Measurements from ENCODE around the gene SFMBT2.
A peak's percentile ranks its signal among the peaks of the same experiment; 100 is the strongest.

Gene SFMBT2

DNA sequence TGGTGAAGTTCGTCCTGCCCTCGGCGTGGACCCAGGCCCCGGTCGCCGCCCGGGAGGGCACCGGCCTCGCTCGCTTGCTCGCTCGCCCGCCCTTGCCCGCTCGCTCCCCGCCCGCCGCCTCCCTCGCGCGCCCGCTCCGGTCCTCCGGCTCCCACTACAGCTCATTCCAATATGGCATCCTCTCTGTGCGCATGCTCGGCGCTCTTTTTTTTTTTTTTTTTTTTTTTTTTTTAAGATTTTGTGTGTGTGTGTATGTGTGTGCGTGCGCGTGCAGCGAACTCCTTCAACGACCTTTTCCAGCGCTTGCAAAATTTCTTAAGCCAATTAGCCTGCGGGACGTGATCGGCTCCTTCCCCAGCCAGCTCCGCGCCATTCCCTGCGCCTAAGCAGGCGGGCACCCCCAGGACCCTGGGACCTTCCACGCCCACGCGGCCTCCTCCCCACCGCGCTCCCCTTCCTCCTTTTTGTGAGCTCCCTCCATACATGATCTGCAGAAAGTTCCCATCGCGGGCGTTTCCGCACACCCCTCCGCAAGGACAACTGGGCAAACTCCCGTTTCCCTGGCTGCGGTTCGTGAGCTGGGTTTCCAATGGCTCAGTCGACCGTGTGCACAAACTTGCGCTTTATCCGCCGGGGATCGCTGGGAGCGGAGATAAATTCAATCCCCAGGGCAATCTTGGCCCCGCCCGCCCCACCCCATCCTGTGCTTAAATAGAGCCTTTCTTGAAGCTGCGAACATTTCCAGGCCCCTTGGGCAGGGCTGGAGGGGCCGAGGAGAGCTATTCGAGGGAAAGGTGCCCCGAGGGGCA, at the start of gene SFMBT2:
SFMBT2 (minus strand) TSS at position 173 of the 809 bp plus-strand sequence. CDS start 29,136 bp downstream, outside the sequence.
- Mint-ChIP-seq H3K9me3 (no peaks in the 10 kb centered on the region), H3K4me3 (peak within 1 kb of the TSS; percentile 93), H3K27me3 (peaks cover 8% of the 10 kb centered on the region), H3K36me3 (ENCODE audit: low read depth) (peaks cover 5% of the 10 kb centered on the region), H3K4me1 (ENCODE audit: low read depth) (peaks cover 53% of the 10 kb centered on the region), H3K27ac (peak within 1 kb of the TSS; percentile 98)

DNA sequence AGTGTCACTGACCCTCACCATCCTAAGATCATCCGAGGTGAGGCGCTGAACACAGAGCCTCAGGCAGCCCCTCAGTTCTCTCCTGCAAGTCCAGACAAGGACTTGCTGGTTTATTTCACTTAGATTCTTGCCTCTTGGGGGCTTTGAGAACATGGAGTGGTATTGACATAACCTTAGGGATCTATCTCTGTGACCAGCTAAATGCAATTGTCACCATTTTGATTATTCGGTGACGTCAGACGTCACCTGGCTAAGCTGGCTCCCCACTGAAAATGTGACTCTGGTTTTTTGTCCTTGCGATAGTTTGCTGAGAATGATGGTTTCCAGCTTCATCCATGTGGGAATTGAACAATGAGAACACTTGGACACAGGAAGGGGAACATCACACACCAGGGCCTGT, 49.2 kb upstream of the SFMBT2 start:
- Mint-ChIP-seq H3K36me3 (ENCODE audit: low read depth) (no peaks in the 10 kb centered on the region), H3K27ac (no peak overlapping the region), H3K4me3 (no peak overlapping the region), H3K27me3 (no peaks in the 10 kb centered on the region), H3K9me3 (peaks cover 3% of the 10 kb centered on the region), H3K4me1 (ENCODE audit: low read depth) (no peaks in the 10 kb centered on the region)

DNA sequence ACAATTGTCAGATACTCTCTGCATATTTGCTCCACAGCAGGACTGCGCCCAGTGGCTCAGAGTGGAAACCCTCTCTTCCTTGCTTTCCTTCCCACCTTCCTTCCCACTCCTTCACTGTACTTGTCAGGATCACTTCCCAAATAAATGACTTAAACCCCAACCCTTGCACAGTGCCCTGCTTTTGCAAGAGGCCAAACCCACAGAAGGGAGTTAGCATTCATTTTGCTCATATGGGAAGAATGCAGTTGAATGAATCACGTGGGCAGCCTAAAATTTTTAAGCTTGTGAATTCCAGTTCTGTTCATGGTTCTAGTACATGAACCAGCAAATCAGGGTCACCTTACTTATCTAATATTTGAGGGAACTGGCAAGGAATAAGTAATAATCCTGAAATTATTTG, 47.7 kb upstream of the SFMBT2 start:
- H3K27me3 Mint-ChIP-seq = no peaks in the 10 kb centered on the region
- peaks cover 4% of the 10 kb centered on the region for H3K9me3 Mint-ChIP-seq
- no peak overlapping the region for H3K27ac Mint-ChIP-seq
- no peaks in the 10 kb centered on the region for H3K4me1 Mint-ChIP-seq (ENCODE audit: low read depth)
- H3K36me3 Mint-ChIP-seq (ENCODE audit: low read depth) = no peaks in the 10 kb centered on the region
- no peak overlapping the region for H3K4me3 Mint-ChIP-seq

DNA sequence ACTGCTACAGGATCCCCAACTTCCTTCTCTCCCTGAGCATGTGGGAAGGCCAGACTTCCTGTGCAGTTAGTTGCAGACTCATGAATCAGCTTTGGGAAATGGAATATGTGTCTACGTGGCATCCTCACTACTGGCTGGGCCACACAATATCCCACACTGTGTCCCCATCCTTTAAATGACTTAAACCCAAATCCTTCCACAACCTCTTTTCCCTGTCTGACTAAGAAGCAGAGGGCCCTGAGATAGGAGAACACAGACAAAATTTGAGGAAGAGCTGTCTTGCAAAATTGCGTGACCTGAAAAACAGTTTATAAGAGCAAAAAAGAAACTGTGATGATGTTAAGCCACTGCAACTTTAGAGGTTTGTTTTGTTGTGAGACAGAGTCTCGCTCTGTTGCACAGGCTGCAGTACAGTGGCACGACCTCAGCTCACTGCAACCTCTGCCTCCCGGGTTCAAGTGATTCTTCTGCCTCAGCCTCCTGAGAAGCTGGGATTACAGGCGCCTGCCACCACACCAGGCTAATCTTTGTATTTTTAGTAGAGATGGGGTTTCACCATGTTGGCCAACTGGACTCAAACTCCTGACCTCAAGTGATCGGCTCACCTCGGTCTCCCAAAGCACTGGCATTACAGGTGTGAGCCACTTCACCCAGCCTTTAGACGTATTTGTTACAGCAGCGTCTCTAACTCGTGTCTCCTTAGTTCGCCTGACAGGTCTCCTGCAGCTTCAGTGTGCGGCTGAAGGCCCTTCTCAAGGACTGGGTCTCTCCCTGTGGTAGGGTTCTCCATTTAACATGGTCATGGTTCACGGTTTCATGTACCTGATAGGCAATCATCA, 46.9 kb upstream of the SFMBT2 start:
- Mint-ChIP-seq H3K4me3 (no peak overlapping the region), H3K9me3 (peaks cover 4% of the 10 kb centered on the region), H3K27me3 (no peaks in the 10 kb centered on the region), H3K36me3 (ENCODE audit: low read depth) (no peaks in the 10 kb centered on the region), H3K27ac (no peak overlapping the region), H3K4me1 (ENCODE audit: low read depth) (no peaks in the 10 kb centered on the region)

DNA sequence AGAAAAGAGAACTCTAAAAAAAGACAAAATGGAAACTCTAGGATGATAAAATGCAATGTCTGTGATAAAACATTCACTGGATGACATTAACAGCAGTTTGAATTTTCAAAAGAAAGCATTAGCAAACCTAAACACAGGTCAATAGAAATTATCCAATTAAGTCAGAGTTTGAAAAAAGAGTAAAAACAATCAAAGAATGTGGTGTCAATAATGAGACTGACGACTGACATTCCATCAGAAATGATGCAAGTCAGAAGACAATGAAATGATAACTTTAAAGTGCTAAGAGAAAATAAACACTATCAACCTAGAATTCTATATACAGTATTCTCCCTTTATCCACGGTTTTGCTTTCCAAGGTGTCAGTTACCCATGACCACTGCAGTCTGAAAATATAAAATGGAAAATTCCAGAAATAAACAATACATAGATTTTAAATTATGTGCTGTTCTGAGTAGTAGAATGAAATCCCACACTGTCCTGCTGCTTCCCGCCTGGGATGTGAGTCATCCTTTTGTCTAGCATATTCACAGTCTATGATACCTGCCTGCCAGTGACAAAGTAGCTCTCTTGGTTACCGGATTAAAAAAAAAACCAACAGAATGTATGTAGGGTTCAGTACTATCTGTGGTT, 38.3 kb upstream of the SFMBT2 start:
- Mint-ChIP-seq H3K4me3 (no peak overlapping the region), H3K36me3 (ENCODE audit: low read depth) (peaks cover 6% of the 10 kb centered on the region), H3K27me3 (no peaks in the 10 kb centered on the region), H3K27ac (no peak overlapping the region), H3K4me1 (ENCODE audit: low read depth) (peaks cover 12% of the 10 kb centered on the region), H3K9me3 (peaks cover 29% of the 10 kb centered on the region)

DNA sequence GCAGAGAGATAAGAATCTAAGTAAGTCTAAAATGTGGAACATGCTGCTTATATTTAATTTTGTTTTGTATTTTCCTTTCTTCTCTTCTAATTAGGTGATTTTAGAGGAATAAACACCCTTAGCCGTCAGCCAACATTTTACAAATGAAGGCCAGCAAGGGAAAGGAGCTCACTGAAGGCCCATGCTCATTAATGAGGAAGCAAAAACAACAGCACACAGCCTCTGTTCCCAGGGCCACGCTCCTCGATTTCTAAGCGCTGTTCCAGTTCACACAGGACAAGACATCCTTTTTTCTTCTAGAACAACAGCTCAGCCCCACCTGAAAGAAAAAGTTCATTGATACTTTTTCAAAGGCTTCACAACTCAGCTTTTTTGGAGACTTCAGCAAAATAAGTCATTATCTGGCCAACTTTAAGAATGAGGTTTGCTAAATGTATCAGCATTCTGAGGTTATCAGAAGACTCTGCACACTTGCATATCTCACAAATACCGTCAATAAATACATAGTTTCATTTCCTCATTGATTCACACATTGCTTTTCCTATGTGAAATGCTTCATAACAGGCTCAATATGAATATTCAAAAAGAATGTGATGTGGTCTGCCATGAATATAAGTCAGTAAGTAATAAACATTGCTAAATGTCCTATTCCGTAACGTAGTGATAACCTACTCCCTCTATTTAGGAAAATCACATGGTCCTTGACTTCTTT, 34.8 kb upstream of the SFMBT2 start:
- Mint-ChIP-seq H3K4me3 (no peak overlapping the region), H3K36me3 (ENCODE audit: low read depth) (peaks cover 6% of the 10 kb centered on the region), H3K27ac (no peak overlapping the region), H3K27me3 (no peaks in the 10 kb centered on the region), H3K9me3 (peaks cover 22% of the 10 kb centered on the region), H3K4me1 (ENCODE audit: low read depth) (peaks cover 12% of the 10 kb centered on the region)

DNA sequence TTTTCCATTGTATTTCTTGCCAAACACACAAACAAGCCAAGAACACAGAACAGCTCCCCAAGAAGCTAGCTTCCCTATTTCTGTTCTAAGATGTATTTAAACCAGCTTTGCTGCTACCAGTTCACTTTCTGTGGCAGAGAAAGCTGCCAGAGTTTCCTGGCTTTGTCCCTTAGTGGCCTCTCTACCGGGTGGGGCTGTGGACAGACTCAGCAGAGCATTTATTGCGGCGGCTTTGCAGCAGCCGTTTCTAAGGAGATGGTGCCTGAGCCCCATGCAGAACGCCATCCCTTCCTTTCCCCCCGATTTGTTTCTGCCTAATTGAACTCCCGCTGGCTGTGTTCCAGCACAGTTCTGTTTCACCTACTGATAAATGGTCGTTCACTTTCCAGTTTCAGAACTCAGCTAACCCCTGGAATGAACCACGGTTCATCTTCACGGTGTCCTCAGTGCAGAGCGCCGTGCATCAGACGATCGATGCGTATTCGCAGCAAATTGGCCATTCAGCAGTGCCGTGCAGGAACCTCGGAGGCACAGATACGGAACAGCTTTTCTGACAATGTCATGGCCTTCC, 33.8 kb upstream of the SFMBT2 start:
- Mint-ChIP-seq H3K9me3 (peaks cover 18% of the 10 kb centered on the region), H3K4me3 (no peak overlapping the region), H3K36me3 (ENCODE audit: low read depth) (peaks cover 6% of the 10 kb centered on the region), H3K27ac (no peak overlapping the region), H3K4me1 (ENCODE audit: low read depth) (peaks cover 12% of the 10 kb centered on the region), H3K27me3 (no peaks in the 10 kb centered on the region)

DNA sequence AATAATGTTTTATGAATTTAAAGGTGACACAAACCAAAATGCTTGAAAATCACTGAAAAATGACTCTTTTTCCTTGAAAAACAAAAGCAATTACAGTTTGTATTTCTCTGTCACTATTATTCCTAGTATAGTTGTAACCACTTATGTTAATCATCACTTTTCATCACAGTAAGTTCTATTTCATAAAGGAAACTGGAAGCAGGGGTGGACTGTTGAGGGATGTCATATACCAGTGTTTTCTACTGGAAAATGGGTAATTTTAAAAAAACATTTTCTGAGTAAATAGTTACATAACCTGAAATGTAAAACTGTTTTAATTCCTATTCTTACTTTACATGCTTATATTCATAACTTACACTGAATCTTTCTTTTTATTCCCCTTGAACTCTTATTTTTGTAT, 32.2 kb upstream of the SFMBT2 start:
- Mint-ChIP-seq H3K4me1 (ENCODE audit: low read depth) (peaks cover 12% of the 10 kb centered on the region), H3K27ac (no peak overlapping the region), H3K4me3 (no peak overlapping the region), H3K36me3 (ENCODE audit: low read depth) (peaks cover 2% of the 10 kb centered on the region), H3K9me3 (peaks cover 2% of the 10 kb centered on the region), H3K27me3 (no peaks in the 10 kb centered on the region)

DNA sequence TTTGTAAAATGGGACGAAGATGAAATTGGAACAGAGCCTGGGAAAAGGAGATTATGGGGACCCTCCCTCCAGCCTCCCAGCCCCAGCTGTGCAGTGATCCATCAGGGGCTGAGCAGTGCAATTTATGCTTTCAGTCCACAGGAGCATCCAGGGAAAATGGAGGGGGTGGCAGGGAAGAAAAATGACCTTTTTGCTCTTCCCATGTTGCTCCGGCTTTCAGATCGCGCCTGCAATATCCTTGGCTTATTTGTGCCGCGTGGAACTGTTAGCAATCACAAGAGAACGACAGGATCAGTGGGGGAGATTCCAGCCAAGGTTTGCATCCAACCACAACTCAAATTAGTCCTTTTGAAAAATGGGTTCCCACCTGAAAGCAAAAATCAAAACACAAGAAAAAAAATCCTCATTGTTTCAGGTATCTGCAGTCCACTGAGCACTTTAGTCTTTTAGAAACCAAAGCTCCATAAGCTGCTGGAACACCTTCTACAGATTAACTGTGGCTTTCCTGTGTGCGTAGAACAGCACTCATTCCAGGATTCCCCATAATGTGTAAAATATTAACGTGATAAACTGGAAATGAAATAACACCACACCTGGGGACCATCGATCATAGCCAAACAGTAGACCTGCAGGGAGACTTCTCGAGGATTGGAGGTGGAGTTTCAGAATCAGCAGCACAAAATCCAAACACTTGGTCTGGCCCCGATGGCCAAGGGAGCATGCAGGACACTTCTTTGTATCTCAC, 30.7 kb upstream of the SFMBT2 start:
- H3K4me1 Mint-ChIP-seq (ENCODE audit: low read depth) = peaks cover 16% of the 10 kb centered on the region
- no peaks in the 10 kb centered on the region for H3K27me3 Mint-ChIP-seq
- no peak overlapping the region for H3K27ac Mint-ChIP-seq
- no peak overlapping the region for H3K4me3 Mint-ChIP-seq
- no peaks in the 10 kb centered on the region for H3K9me3 Mint-ChIP-seq
- H3K36me3 Mint-ChIP-seq (ENCODE audit: low read depth) = no peaks in the 10 kb centered on the region

DNA sequence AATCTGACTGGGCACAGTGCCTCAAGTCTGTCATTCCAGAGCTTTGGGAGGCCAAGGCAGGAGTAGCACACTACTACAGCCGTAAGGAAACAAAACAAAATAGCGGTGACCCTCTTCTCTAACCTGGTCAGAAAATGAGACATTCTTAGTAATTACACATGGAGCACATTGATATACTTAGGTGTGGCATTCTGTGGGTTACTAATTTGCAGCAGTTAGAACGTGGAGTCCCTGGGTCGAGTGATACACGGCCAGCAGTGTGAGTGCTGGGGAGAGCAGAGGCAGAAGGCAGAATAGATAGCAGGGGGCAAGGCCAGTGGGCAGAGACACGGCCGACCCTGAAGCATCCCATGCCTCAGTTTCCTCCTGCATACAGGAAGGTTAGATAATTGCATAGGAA, 28.9 kb upstream of the SFMBT2 start:
- H3K36me3 Mint-ChIP-seq (ENCODE audit: low read depth) = no peaks in the 10 kb centered on the region
- H3K4me3 Mint-ChIP-seq = no peak overlapping the region
- no peaks in the 10 kb centered on the region for H3K9me3 Mint-ChIP-seq
- no peak overlapping the region for H3K27ac Mint-ChIP-seq
- H3K4me1 Mint-ChIP-seq (ENCODE audit: low read depth) = peaks cover 5% of the 10 kb centered on the region
- no peaks in the 10 kb centered on the region for H3K27me3 Mint-ChIP-seq

DNA sequence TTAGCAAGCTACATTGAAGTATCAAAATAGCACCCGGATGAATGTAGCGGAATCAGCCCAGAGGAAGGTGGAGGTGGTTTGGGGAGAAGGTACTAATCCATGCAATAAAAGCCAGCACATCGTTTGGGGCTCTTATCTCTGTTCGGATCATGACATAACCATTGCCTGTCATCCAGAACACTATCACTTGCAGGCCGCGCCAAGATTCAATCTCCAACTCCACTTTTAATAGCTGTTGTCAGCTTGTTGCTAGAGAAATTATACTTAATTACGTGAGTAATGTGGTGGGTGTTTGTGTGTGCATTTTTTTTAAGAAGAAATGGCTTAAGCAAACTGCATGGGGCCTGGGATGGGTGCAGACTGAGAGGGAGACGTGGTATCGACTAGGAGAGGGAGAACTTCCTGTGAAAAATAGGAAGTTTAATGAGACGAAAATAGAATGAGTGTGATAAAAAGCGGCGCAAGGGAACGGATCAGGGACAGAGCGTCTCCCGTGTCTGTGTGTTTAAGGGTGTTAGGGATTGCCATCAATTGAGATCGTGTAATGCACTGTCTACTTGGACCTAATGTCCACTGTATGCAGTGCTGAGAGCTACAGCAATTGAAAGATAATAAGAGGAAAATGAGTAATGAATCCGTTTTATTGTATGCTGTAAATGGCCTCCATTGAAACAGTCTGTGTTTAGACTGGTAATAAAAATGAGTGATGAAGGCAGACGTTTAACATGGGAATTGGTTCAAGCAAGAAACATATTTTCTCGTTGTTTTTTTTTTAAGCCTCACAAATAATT, 27.6 kb upstream of the SFMBT2 start:
- Mint-ChIP-seq H3K4me1 (ENCODE audit: low read depth) (peaks cover 4% of the 10 kb centered on the region), H3K9me3 (no peaks in the 10 kb centered on the region), H3K27ac (no peak overlapping the region), H3K36me3 (ENCODE audit: low read depth) (no peaks in the 10 kb centered on the region), H3K27me3 (no peaks in the 10 kb centered on the region), H3K4me3 (no peak overlapping the region)

DNA sequence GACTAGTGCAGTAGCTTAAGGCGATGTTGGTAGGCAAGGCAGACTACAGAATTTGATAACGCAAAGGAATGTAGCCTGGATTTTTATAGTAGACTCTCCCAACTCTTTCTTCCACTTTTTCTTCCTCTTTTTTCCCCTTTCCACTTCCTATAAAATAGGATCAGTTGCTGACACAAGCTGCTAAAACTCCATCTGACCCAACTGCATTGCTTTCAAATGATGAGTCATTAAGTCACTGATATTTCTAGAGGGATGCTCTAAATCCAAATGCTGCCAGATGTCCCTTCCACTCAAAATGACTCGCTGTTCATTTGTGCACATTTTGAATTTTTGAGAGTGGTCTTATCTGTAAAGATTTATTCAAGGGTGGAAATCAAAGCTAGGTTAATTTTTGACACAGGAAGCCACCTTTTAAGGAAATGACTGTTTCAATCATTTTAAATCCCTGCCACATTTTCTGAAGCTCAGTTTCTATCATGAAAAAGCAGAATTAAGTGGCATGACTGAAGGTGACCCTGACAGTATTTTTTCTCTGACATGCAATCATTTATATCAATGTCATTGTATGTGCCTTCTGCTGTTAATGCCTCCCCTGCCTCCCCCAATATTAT, 25.8 kb upstream of the SFMBT2 start:
- Mint-ChIP-seq H3K36me3 (ENCODE audit: low read depth) (no peaks in the 10 kb centered on the region), H3K9me3 (no peaks in the 10 kb centered on the region), H3K27me3 (no peaks in the 10 kb centered on the region), H3K27ac (no peak overlapping the region), H3K4me1 (ENCODE audit: low read depth) (peaks cover 4% of the 10 kb centered on the region), H3K4me3 (no peak overlapping the region)

DNA sequence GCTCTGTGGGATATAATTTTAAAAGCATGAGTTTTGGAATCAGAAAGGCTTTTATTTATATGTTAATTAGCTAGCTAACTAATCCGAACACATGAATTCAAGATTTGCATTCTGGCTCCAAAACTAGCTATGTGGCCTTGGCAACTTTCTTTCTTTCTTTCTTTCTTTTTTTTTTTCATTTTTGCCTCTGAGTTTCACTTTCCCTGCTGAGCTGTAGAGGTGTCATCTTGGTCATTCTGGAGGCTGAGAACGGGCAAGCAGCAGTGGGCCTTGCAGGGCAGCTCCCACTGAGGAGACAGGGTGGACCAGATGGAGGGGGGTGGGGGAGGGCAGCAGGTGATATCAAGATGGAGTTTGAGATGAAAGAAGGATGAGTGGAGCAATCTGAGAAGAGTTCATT, 24.8 kb upstream of the SFMBT2 start:
- H3K4me1 Mint-ChIP-seq (ENCODE audit: low read depth) = peaks cover 4% of the 10 kb centered on the region
- no peaks in the 10 kb centered on the region for H3K36me3 Mint-ChIP-seq (ENCODE audit: low read depth)
- H3K27me3 Mint-ChIP-seq = no peaks in the 10 kb centered on the region
- H3K4me3 Mint-ChIP-seq = no peak overlapping the region
- no peak overlapping the region for H3K27ac Mint-ChIP-seq
- H3K9me3 Mint-ChIP-seq = no peaks in the 10 kb centered on the region
